ENCODE data around the gene HERC2. TPM values are rescaled to one million over a fixed set of nuclear protein-coding genes. Genes with fewer than 3 reads are reported as not detected.
A peak's percentile ranks its signal among the peaks of the same experiment; 100 is the strongest.

HERC2 gene
- total and polyA plus RNA-seq, 4 donors, result 14.6 to 45.4 (median 26.6) TPM

DNA sequence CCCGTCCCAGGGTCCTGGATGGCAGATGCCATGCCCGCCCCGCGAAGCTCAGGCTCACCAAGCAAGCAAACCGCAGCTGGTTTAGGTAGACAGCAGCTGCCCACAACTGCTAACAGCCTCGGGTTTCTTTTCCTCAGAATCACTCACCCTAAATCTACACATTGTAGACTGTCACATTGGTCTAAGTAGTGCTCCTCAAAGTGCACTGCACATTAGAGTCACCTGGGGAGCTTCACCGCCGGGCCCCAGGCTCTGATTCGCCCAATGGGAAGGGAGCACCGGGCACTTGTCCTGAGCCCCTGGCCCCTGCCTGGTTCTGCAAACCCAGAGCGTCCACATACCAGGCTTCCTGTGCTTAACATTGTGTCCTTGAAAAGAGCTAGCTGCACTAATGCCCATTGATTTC lies 223.6 kb downstream of the HERC2 start:
- Histone ChIP-seq H3K4me1 (ENCODE audit: control insufficient read depth in 4 of 4, insufficient read depth in 4 of 4, low read length in 3 of 4) (peaks cover 17 to 32% (median 25%) of the 10 kb centered on the region in 4 donors), H3K27me3 (ENCODE audit: control insufficient read depth in 4 of 4, insufficient read depth in 4 of 4, low read length in 3 of 4) (peaks cover 0 to 7% (median 2%) of the 10 kb centered on the region in 4 donors), H3K9ac (ENCODE audit: low read depth in 1 of 2, low read length in 2 of 2) (no peak overlapping the region), H3K9me3 (ENCODE audit: control insufficient read depth in 4 of 4, low read length in 3 of 4) (no peaks in the 10 kb centered on the region), H3K27ac (ENCODE audit: low read depth in 1 of 2, low read length in 2 of 2) (no peak overlapping the region), H3K36me3 (ENCODE audit: control insufficient read depth in 4 of 4, insufficient read depth in 3 of 4, low read depth in 1 of 4, low read length in 3 of 4) (no peaks in the 10 kb centered on the region), H3K4me3 (ENCODE audit: low read depth in 1 of 3, low read length in 3 of 3) (no peak overlapping the region)
- 57% methylated on average over 11 of the region's 11 CpGs for WGBS
- TF ChIP-seq FOXA2 (IDR thresholded peaks at IDR 0.05) (no peak), NR2F2 (IDR thresholded peaks at IDR 0.05) (no peak), RAD21 (IDR thresholded peaks at IDR 0.05) (no peak), YY1 (IDR thresholded peaks at IDR 0.05) (no peak), JUND (IDR thresholded peaks at IDR 0.05) (no peak), TAF1 (conservative IDR thresholded peaks at IDR 0.05) (no peak), FOXA1 (IDR thresholded peaks at IDR 0.05) (no peak), HNF4G (IDR thresholded peaks at IDR 0.05) (no peak), SP1 (IDR thresholded peaks at IDR 0.05) (no peak)
- TF ChIP-seq, protein P1, sequence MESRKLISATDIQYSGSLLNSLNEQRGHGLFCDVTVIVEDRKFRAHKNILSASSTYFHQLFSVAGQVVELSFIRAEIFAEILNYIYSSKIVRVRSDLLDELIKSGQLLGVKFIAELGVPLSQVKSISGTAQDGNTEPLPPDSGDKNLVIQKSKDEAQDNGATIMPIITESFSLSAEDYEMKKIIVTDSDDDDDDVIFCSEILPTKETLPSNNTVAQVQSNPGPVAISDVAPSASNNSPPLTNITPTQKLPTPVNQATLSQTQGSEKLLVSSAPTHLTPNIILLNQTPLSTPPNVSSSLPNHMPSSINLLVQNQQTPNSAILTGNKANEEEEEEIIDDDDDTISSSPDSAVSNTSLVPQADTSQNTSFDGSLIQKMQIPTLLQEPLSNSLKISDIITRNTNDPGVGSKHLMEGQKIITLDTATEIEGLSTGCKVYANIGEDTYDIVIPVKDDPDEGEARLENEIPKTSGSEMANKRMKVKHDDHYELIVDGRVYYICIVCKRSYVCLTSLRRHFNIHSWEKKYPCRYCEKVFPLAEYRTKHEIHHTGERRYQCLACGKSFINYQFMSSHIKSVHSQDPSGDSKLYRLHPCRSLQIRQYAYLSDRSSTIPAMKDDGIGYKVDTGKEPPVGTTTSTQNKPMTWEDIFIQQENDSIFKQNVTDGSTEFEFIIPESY (IDR thresholded peaks at IDR 0.05), result no peak
- TF ChIP-seq, protein P2, sequence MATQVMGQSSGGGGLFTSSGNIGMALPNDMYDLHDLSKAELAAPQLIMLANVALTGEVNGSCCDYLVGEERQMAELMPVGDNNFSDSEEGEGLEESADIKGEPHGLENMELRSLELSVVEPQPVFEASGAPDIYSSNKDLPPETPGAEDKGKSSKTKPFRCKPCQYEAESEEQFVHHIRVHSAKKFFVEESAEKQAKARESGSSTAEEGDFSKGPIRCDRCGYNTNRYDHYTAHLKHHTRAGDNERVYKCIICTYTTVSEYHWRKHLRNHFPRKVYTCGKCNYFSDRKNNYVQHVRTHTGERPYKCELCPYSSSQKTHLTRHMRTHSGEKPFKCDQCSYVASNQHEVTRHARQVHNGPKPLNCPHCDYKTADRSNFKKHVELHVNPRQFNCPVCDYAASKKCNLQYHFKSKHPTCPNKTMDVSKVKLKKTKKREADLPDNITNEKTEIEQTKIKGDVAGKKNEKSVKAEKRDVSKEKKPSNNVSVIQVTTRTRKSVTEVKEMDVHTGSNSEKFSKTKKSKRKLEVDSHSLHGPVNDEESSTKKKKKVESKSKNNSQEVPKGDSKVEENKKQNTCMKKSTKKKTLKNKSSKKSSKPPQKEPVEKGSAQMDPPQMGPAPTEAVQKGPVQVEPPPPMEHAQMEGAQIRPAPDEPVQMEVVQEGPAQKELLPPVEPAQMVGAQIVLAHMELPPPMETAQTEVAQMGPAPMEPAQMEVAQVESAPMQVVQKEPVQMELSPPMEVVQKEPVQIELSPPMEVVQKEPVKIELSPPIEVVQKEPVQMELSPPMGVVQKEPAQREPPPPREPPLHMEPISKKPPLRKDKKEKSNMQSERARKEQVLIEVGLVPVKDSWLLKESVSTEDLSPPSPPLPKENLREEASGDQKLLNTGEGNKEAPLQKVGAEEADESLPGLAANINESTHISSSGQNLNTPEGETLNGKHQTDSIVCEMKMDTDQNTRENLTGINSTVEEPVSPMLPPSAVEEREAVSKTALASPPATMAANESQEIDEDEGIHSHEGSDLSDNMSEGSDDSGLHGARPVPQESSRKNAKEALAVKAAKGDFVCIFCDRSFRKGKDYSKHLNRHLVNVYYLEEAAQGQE (IDR thresholded peaks at IDR 0.05), result no peak
- TF ChIP-seq, protein P3, sequence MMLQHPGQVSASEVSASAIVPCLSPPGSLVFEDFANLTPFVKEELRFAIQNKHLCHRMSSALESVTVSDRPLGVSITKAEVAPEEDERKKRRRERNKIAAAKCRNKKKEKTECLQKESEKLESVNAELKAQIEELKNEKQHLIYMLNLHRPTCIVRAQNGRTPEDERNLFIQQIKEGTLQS (IDR thresholded peaks at IDR 0.05), result no peak
- peak; percentile 28 for DNase-seq (ENCODE audit: low spot score)

GRCh38 chr15:28097656-28098359 lies 224.2 kb downstream of the HERC2 start:
- Histone ChIP-seq H3K27ac (ENCODE audit: low read depth in 1 of 2, low read length in 2 of 2) (no peak overlapping the region), H3K36me3 (ENCODE audit: control insufficient read depth in 4 of 4, insufficient read depth in 3 of 4, low read depth in 1 of 4, low read length in 3 of 4) (no peaks in the 10 kb centered on the region), H3K27me3 (ENCODE audit: control insufficient read depth in 4 of 4, insufficient read depth in 4 of 4, low read length in 3 of 4) (peaks cover 0 to 7% (median 2%) of the 10 kb centered on the region in 4 donors), H3K9ac (ENCODE audit: low read depth in 1 of 2, low read length in 2 of 2) (no peak overlapping the region), H3K9me3 (ENCODE audit: control insufficient read depth in 4 of 4, low read length in 3 of 4) (no peaks in the 10 kb centered on the region), H3K4me1 (ENCODE audit: control insufficient read depth in 4 of 4, insufficient read depth in 4 of 4, low read length in 3 of 4) (peaks cover 17 to 32% (median 25%) of the 10 kb centered on the region in 4 donors), H3K4me3 (ENCODE audit: low read depth in 1 of 3, low read length in 3 of 3) (no peak overlapping the region)
- WGBS, result 84% methylated on average over 5 of the region's 5 CpGs
- DNase-seq (ENCODE audit: low spot score), result peak; percentile 27
- TF ChIP-seq FOXA1 (IDR thresholded peaks at IDR 0.05) (no peak), NR2F2 (IDR thresholded peaks at IDR 0.05) (no peak), GABPA (IDR thresholded peaks at IDR 0.05 in 1 of 2, conservative IDR thresholded peaks at IDR 0.05 in 1 of 2) (no peak), JUND (IDR thresholded peaks at IDR 0.05) (no peak), EGR1 (IDR thresholded peaks at IDR 0.05; ENCODE audit: low read depth in 2 of 2) (no peak), TAF1 (conservative IDR thresholded peaks at IDR 0.05) (no peak), RXRA (IDR thresholded peaks at IDR 0.05) (no peak), SP1 (IDR thresholded peaks at IDR 0.05) (no peak), CTCF (IDR thresholded peaks at IDR 0.05; ENCODE audit: low read depth, low read length, missing input control) (no peak), FOXA2 (IDR thresholded peaks at IDR 0.05) (no peak), YY1 (IDR thresholded peaks at IDR 0.05) (no peak), RAD21 (IDR thresholded peaks at IDR 0.05) (no peak)
- TF ChIP-seq, protein P2 (IDR thresholded peaks at IDR 0.05), result no peak
- TF ChIP-seq, protein P1 (IDR thresholded peaks at IDR 0.05), result no peak
- TF ChIP-seq, protein P3 (IDR thresholded peaks at IDR 0.05), result no peak
